ENCODE data around the gene NR5A1.

Gene NR5A1

GRCh38 chr9:124469011-124469832, 38.0 kb downstream of the NR5A1 start:
- H3K36me3 ChIP-seq = no peaks in the 10 kb centered on the region
- no peaks in the 10 kb centered on the region for H3K9me3 ChIP-seq (ENCODE audit: severe bottlenecking)
- H3K4me3 ChIP-seq (ENCODE audit: low read depth, low read length) = no peak overlapping the region
- no peak for DNase-seq
- no peaks in the 10 kb centered on the region for H3K27me3 ChIP-seq (ENCODE audit: insufficient read depth, low read depth, severe bottlenecking)
- TF ChIP-seq, protein P1, sequence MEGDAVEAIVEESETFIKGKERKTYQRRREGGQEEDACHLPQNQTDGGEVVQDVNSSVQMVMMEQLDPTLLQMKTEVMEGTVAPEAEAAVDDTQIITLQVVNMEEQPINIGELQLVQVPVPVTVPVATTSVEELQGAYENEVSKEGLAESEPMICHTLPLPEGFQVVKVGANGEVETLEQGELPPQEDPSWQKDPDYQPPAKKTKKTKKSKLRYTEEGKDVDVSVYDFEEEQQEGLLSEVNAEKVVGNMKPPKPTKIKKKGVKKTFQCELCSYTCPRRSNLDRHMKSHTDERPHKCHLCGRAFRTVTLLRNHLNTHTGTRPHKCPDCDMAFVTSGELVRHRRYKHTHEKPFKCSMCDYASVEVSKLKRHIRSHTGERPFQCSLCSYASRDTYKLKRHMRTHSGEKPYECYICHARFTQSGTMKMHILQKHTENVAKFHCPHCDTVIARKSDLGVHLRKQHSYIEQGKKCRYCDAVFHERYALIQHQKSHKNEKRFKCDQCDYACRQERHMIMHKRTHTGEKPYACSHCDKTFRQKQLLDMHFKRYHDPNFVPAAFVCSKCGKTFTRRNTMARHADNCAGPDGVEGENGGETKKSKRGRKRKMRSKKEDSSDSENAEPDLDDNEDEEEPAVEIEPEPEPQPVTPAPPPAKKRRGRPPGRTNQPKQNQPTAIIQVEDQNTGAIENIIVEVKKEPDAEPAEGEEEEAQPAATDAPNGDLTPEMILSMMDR (IDR thresholded peaks at IDR 0.05; ENCODE audit: low read depth, low read length) = no peak
- H3K27ac ChIP-seq = no peak overlapping the region

DNA sequence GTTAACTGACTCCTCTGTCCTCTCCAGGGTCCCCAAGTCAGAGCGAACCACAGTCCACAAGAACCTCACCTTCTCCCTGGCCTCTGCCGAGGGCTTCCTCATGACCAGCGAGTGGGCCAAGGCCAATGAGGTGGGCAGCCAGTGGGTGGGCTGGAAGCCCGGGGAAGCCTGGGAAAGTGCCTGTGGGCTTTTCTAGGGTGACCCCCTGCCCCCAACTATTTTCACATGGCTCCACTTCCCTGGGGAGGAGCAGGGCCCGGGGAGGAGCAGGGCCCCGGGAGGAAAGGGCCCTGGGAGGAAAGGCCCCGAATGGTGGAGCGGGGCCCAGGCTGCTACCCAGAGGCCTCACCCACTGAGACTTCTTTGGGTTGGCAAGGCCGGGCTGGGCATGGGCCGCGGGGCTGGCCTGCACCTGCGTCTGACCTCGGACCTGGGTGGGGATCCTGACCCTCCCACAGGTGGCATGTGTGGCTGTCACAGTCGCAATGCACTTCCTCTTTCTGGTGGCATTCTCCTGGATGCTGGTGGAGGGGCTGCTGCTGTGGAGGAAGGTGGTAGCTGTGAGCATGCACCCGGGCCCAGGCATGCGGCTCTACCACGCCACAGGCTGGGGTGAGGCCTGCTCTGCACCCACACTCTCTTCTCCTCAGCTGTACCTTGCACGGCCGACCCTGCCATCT, 39.0 kb downstream of the NR5A1 start:
- H3K27ac ChIP-seq = no peak overlapping the region
- no peak for DNase-seq
- TF ChIP-seq, protein P1 (IDR thresholded peaks at IDR 0.05; ENCODE audit: low read depth, low read length) = no peak
- no peaks in the 10 kb centered on the region for H3K36me3 ChIP-seq
- no peaks in the 10 kb centered on the region for H3K27me3 ChIP-seq (ENCODE audit: insufficient read depth, low read depth, severe bottlenecking)
- no peak overlapping the region for H3K4me3 ChIP-seq (ENCODE audit: low read depth, low read length)
- H3K9me3 ChIP-seq (ENCODE audit: severe bottlenecking) = peaks cover 6% of the 10 kb centered on the region

- Histone ChIP-seq H3K36me3 (no peaks in the 10 kb centered on the region), H3K27ac (no peak overlapping the region), H3K4me3 (ENCODE audit: low read depth, low read length) (no peak overlapping the region), H3K27me3 (ENCODE audit: insufficient read depth, low read depth, severe bottlenecking) (no peaks in the 10 kb centered on the region), H3K9me3 (ENCODE audit: severe bottlenecking) (peaks cover 6% of the 10 kb centered on the region)
- TF ChIP-seq, protein P1 (IDR thresholded peaks at IDR 0.05; ENCODE audit: low read depth, low read length) = no peak
- DNase-seq = no peak
These were observed 39.7 kb downstream of the NR5A1 start for GRCh38 chr9:124467410-124468060.

- Histone ChIP-seq H3K27ac (no peak overlapping the region), H3K36me3 (no peaks in the 10 kb centered on the region), H3K9me3 (ENCODE audit: severe bottlenecking) (peaks cover 6% of the 10 kb centered on the region), H3K4me3 (ENCODE audit: low read depth, low read length) (no peak overlapping the region), H3K27me3 (ENCODE audit: insufficient read depth, low read depth, severe bottlenecking) (no peaks in the 10 kb centered on the region)
- TF ChIP-seq, protein P1 (IDR thresholded peaks at IDR 0.05; ENCODE audit: low read depth, low read length) = no peak
- peak; percentile 61 for DNase-seq
These were observed 41.5 kb downstream of the NR5A1 start for GRCh38 chr9:124465736-124466135.

DNA sequence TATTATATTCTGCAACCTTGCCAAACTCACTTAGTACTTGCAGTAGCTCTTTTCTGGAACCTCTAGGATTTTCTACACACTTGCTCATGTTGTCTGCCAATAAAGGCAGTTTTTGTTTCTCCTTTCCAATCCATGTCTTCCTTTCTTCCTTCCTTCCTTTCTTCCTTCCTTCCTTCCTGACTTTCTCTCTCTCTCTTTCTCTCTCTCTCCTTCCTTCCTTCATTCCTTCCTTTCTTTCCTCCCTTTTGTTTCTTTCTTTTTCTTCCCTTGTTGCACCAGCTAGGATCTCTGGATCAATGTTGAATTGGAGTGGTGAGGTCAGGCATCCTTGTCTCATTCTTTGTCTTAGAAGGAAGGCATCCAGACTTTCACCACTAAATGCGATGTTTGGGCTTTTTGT, 44.5 kb downstream of the NR5A1 start:
- H3K9me3 ChIP-seq (ENCODE audit: severe bottlenecking) = peaks cover 6% of the 10 kb centered on the region
- no peak overlapping the region for H3K4me3 ChIP-seq (ENCODE audit: low read depth, low read length)
- TF ChIP-seq, protein P1 (IDR thresholded peaks at IDR 0.05; ENCODE audit: low read depth, low read length) = no peak
- no peak for DNase-seq
- H3K36me3 ChIP-seq = no peaks in the 10 kb centered on the region
- H3K27ac ChIP-seq = no peak overlapping the region
- H3K27me3 ChIP-seq (ENCODE audit: insufficient read depth, low read depth, severe bottlenecking) = no peaks in the 10 kb centered on the region

Measured in WERI-Rb-1 (cell line).